ENCODE results near the gene CNTNAP2.
A peak's percentile ranks its signal among the peaks of the same experiment; 100 is the strongest.

- TF ChIP-seq CTCF (IDR thresholded peaks at IDR 0.05) = peak; percentile 55 to 95 (median 81)
- no peak for TF ChIP-seq EP300 (IDR thresholded peaks at IDR 0.05)
- TF ChIP-seq POLR2AphosphoS5 (IDR thresholded peaks at IDR 0.05) = no peak
Measured at GRCh38 chr7:148262721-148263229, 2146.2 kb downstream of the CNTNAP2 start.
